OCI-LY1 (cell line): ENCODE data around the gene LEP.

ENCODE experiments used
- H2AFZ ChIP-seq: fragments of 200-600 bp; sonication (generic), shearing (Covaris generic); 2 replicates; pipeline ENCODE4 v1.6.0; 2014; ENCODE audit warnings: antibody characterized with exemption, mild to moderate bottlenecking, low read length
- H3F3A ChIP-seq: fragments of 200-600 bp; sonication (generic), shearing (Covaris generic); 2 replicates; pipeline ENCODE4 v1.6.0; 2014; ENCODE audit warnings: mild to moderate bottlenecking, antibody characterized with exemption, low read length, moderate library complexity; ENCODE audit not compliant: insufficient read depth
- H3K27ac ChIP-seq: fragments of 200-600 bp; sonication (generic); 2 replicates; pipeline ENCODE4 v1.5.1; 2014; ENCODE audit warnings: low read length, mixed run types, mild to moderate bottlenecking, low read depth; ENCODE audit not compliant: poor library complexity, severe bottlenecking
- H3K27me3 ChIP-seq: fragments of 200-600 bp; sonication (generic); 2 replicates; pipeline ENCODE4 v1.6.0; 2014; ENCODE audit warnings: antibody characterized with exemption, mild to moderate bottlenecking, low read length, moderate library complexity; ENCODE audit not compliant: insufficient read depth
- H3K36me3 ChIP-seq: fragments of 200-600 bp; sonication (generic); 2 replicates; pipeline ENCODE4 v1.6.1; 2014; ENCODE audit warnings: mild to moderate bottlenecking, antibody characterized with exemption, low read length, moderate library complexity, mixed read lengths; ENCODE audit not compliant: insufficient read depth
- H3K4me1 ChIP-seq: fragments of 200-600 bp; sonication (generic); 2 replicates; pipeline ENCODE4 v1.5.1; 2014; ENCODE audit warnings: mild to moderate bottlenecking, low read length, moderate library complexity; ENCODE audit not compliant: insufficient read depth, severe bottlenecking
- H3K4me2 ChIP-seq: fragments of 200-600 bp; sonication (generic), shearing (Covaris generic); 2 replicates; pipeline ENCODE4 v1.6.1; 2014; ENCODE audit warnings: low read length
- H3K4me3 ChIP-seq: fragments of 200-600 bp; sonication (generic); 2 replicates; pipeline ENCODE4 v1.5.1; 2014; ENCODE audit warnings: low read length, low read depth, mild to moderate bottlenecking, mixed read lengths; ENCODE audit not compliant: poor library complexity, severe bottlenecking
- H3K79me2 ChIP-seq: fragments of 200-600 bp; shearing (Covaris generic); 2 replicates; pipeline ENCODE4 v1.6.1; 2016; ENCODE audit warnings: mixed run types, low read length, mixed read lengths; ENCODE audit not compliant: insufficient read depth
- H3K9ac ChIP-seq: fragments of 200-600 bp; sonication (generic), shearing (Covaris generic); 2 replicates; pipeline ENCODE4 v1.6.1; 2014; ENCODE audit warnings: mild to moderate bottlenecking, low read length, mixed read lengths
- H3K9me2 ChIP-seq: fragments of 200-600 bp; sonication (generic), shearing (Covaris generic); 2 replicates; pipeline ENCODE4 v1.6.1; 2014; ENCODE audit warnings: low read depth, mild to moderate bottlenecking, low read length, mixed read lengths
- H3K9me3 ChIP-seq: fragments of 200-600 bp; shearing (Covaris generic); 2 replicates; pipeline ENCODE4 v1.6.1; 2014; ENCODE audit warnings: low read length, mixed read lengths
- H4K20me1 ChIP-seq: fragments of 200-600 bp; sonication (generic), shearing (Covaris generic); 2 replicates; pipeline ENCODE4 v1.6.0; 2016; ENCODE audit warnings: mild to moderate bottlenecking, low read length; ENCODE audit not compliant: insufficient read depth
- EZH2 ChIP-seq: fragments of 200-600 bp; sonication (generic), shearing (Covaris generic); IDR thresholded peaks from 2 replicates; pipeline ENCODE4 v1.8.0; 2017; ENCODE audit warnings: borderline replicate concordance, mixed run types, mild to moderate bottlenecking, antibody characterized with exemption, low read length, moderate library complexity, mixed read lengths
- TF ChIP-seq, protein P1 (sequence below): fragments of 200-600 bp; sonication (generic), shearing (Covaris generic); IDR thresholded peaks from 2 replicates; pipeline ENCODE4 v1.5.1; 2017; ENCODE audit warnings: mild to moderate bottlenecking, antibody characterized with exemption, low read length, moderate library complexity, mixed read lengths

The LEP gene

DNA sequence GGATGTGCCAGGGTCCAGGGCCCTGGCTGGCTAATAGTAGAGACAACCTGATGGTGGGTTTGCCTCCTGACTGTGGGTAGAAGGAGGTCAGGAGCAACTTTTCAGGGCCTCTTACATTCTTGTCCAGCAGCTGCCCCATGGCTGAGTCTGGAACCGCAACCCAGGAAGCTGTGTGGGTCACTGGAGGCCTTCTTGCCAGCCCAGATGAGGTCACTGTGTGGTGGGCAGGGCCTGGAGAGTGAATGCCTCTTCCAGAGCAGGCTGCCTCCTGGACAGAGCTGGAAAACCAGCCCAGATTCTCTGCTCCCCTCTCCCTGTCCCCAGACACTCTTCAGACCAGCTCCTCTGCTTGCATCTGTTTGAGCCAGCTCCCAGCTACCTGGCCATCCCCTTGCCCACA is 43.5 kb upstream of the LEP start:
- H3F3A ChIP-seq: no peaks in the 10 kb centered on the region
- no peaks in the 10 kb centered on the region for H3K9me2 ChIP-seq
- H3K27me3 ChIP-seq: peaks cover 30% of the 10 kb centered on the region
- H3K27ac ChIP-seq: no peak overlapping the region
- H3K9me3 ChIP-seq: peaks cover 21% of the 10 kb centered on the region
- H4K20me1 ChIP-seq: no peaks in the 10 kb centered on the region
- H3K4me3 ChIP-seq: no peak overlapping the region
- no peak overlapping the region for H2AFZ ChIP-seq
- no peak overlapping the region for H3K4me2 ChIP-seq
- TF ChIP-seq, protein P1, sequence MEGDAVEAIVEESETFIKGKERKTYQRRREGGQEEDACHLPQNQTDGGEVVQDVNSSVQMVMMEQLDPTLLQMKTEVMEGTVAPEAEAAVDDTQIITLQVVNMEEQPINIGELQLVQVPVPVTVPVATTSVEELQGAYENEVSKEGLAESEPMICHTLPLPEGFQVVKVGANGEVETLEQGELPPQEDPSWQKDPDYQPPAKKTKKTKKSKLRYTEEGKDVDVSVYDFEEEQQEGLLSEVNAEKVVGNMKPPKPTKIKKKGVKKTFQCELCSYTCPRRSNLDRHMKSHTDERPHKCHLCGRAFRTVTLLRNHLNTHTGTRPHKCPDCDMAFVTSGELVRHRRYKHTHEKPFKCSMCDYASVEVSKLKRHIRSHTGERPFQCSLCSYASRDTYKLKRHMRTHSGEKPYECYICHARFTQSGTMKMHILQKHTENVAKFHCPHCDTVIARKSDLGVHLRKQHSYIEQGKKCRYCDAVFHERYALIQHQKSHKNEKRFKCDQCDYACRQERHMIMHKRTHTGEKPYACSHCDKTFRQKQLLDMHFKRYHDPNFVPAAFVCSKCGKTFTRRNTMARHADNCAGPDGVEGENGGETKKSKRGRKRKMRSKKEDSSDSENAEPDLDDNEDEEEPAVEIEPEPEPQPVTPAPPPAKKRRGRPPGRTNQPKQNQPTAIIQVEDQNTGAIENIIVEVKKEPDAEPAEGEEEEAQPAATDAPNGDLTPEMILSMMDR: no peak
- no peaks in the 10 kb centered on the region for H3K79me2 ChIP-seq
- H3K4me1 ChIP-seq: peaks cover 10% of the 10 kb centered on the region
- H3K36me3 ChIP-seq: peaks cover 6% of the 10 kb centered on the region; the same call in 1 of the 2 replicates
- H3K9ac ChIP-seq: no peak overlapping the region

DNA sequence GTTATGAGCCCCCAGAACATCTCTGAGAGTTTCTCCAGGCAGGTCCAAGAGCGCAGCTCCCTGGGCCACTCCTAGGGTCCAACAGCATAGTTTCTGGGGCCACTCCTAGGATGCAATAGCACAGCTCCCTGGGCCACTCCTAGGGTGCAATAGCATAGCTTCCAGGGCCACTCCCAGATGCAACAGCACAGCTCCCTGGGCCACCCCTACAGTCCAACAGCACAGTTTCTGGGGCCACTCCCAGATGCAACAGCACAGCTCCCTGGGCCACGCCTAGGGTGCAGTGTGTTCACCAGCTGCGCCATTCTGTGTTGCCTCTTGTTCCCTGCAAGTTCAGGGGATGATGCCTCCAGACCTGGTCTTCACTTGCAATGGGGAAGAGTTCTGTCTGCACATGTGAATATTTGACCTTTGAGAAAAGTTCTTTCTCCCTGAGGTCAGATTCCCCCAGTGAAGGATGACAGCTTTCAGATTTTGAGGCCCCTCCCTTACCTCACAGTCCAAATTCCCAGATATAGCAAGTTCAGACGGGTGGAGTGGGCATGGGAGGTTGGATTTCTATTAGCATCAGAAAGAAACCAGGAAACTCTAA is 43.0 kb upstream of the LEP start:
- Histone ChIP-seq H3K79me2 (no peaks in the 10 kb centered on the region), H3K27me3 (peaks cover 30% of the 10 kb centered on the region), H3K9ac (no peak overlapping the region), H3K9me2 (no peaks in the 10 kb centered on the region), H2AFZ (no peak overlapping the region), H3K4me1 (peaks cover 10% of the 10 kb centered on the region), H4K20me1 (no peaks in the 10 kb centered on the region), H3K27ac (no peak overlapping the region), H3K4me2 (no peak overlapping the region), H3F3A (no peaks in the 10 kb centered on the region), H3K4me3 (no peak overlapping the region), H3K36me3 (peaks cover 6% of the 10 kb centered on the region; the same call in 1 of the 2 replicates), H3K9me3 (peaks cover 21% of the 10 kb centered on the region)
- no peak for TF ChIP-seq EZH2
- TF ChIP-seq, protein P1: no peak

DNA sequence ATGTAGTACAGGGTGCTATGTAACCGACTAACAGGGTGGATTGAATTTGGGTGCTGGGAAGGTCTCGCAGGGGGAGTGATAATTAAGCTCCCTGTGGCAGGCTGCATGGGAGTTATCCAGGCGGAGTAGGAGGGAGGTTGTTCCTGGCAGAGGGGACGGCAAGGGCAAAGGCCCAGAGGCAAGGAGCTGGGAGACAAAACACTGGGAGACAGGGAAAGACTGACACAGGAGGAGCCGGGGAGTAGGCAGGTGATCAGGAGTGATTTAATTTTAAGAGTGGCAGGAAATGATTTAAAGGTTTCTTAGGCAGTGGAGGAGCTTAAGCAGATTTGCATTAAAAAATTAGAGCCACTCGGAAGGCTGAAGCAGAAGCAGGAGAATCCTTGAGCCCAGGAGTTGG is 40.7 kb upstream of the LEP start:
- no peak overlapping the region for H3K27ac ChIP-seq
- TF ChIP-seq, protein P1: no peak
- no peak for TF ChIP-seq EZH2
- H3K27me3 ChIP-seq: peaks cover 23% of the 10 kb centered on the region
- peaks cover 10% of the 10 kb centered on the region for H3K4me1 ChIP-seq
- H3K9me3 ChIP-seq: peaks cover 6% of the 10 kb centered on the region
- H2AFZ ChIP-seq: no peak overlapping the region
- H4K20me1 ChIP-seq: no peaks in the 10 kb centered on the region
- H3K4me3 ChIP-seq: no peak overlapping the region
- H3K9ac ChIP-seq: no peak overlapping the region
- no peaks in the 10 kb centered on the region for H3K9me2 ChIP-seq
- H3K36me3 ChIP-seq: no peaks in the 10 kb centered on the region
- no peak overlapping the region for H3K4me2 ChIP-seq
- H3F3A ChIP-seq: no peaks in the 10 kb centered on the region
- H3K79me2 ChIP-seq: no peaks in the 10 kb centered on the region
